Left kidney (tissue), 2 donors: ENCODE measurements around the gene MAP6. TPM values are rescaled to one million over a fixed set of nuclear protein-coding genes. Genes with fewer than 3 reads are reported as not detected.

Source experiments
- DNase-seq: peaks from one replicate; pipeline ENCODE4 v3.0.0-alpha.2; 2013
- polyA plus RNA-seq: library from polyadenylated mRNA; unstranded; fragments of 120-200 nt; gene quantifications from one replicate; pipeline ENCODE4 v1.2.1, GENCODE V29; 2013; ENCODE audit not compliant: insufficient read length

MAP6 gene
- polyA plus RNA-seq, 1 donor: 8.6 TPM

GRCh38 chr11:75570559-75571139 lies 98.2 kb downstream of the MAP6 start:
- DNase-seq: no peak

- DNase-seq: no peak
These were observed 100.1 kb downstream of the MAP6 start for GRCh38 chr11:75568616-75569219.

- no peak for DNase-seq
These were observed 100.9 kb downstream of the MAP6 start for GRCh38 chr11:75567971-75568370.

GRCh38 chr11:75566763-75567279 lies 102.0 kb downstream of the MAP6 start:
- no peak for DNase-seq

GRCh38 chr11:75565916-75566762 lies 102.7 kb downstream of the MAP6 start:
- DNase-seq: no peak

- no peak for DNase-seq
These were observed 103.5 kb downstream of the MAP6 start for GRCh38 chr11:75565221-75565814.

- DNase-seq: no peak
These were observed 104.8 kb downstream of the MAP6 start for GRCh38 chr11:75563978-75564552.

- no peak for DNase-seq
These were observed 105.3 kb downstream of the MAP6 start for GRCh38 chr11:75563501-75563977.

GRCh38 chr11:75562836-75563484 lies 105.9 kb downstream of the MAP6 start:
- DNase-seq: no peak

- DNase-seq: peak; percentile 86
These were observed 106.6 kb downstream of the MAP6 start, which contains the start of gene SERPINH1 for GRCh38 chr11:75562048-75562835. SERPINH1 (plus strand) TSS chr11:75562253; CDS start chr11:75566350, 4,097 bp downstream.

GRCh38 chr11:75561426-75562047 lies 107.3 kb downstream of the MAP6 start:
- no peak for DNase-seq

GRCh38 chr11:75560644-75561043 lies 108.2 kb downstream of the MAP6 start:
- DNase-seq: no peak

- DNase-seq: peak; percentile 74
These were observed 109.6 kb downstream of the MAP6 start for GRCh38 chr11:75558939-75559843.

- no peak for DNase-seq
These were observed 111.0 kb downstream of the MAP6 start for GRCh38 chr11:75557666-75558494.

GRCh38 chr11:75556275-75556674 lies 112.6 kb downstream of the MAP6 start:
- DNase-seq: no peak

GRCh38 chr11:75555079-75555811 lies 113.6 kb downstream of the MAP6 start:
- no peak for DNase-seq
